Left ventricle myocardium superior (tissue), 1 donor: Measurements from ENCODE around the gene TTLL1. TPM values are rescaled to one million over a fixed set of nuclear protein-coding genes. Genes with fewer than 3 reads are reported as not detected.
"Not testable (repeated sequence)": the region's sequence is repeated elsewhere in the genome, so short reads cannot be mapped to it uniquely, and the experiment has no call there.

Source experiments
- ATAC-seq: fragments of 200-7000 bp; cut with Tn5 transposase; one replicate; pipeline ENCODE4 v1.9.1; 2020; ENCODE audit warnings: mild to moderate bottlenecking, moderate library complexity
- DNase-seq: peaks from one replicate; pipeline ENCODE4 v3.0.0-alpha.2; 2020
- intact Hi-C: fragments of 100-400 bp; cut with micrococcal nuclease; formaldehyde crosslinking; loops from one replicate; pipeline ENCODE4 v1.11.0; 2022
- total RNA-seq: library from RNA; stranded (reverse); fragmentation: NEBNext Ultra II Directional; extraction: Animal tissue kit (Norgen Biotek cat#: 25700); gene quantifications from one replicate; pipeline ENCODE4 v1.2.1, GENCODE V29; 2021
- donor health status: DM: no; HTN: yes; CAD: no; lungs with severe emphysema.

Gene TTLL1
- total RNA-seq, 1 donor from 2014 or later, result 6.2 TPM

GRCh38 chr22:43004362-43005035 is 84.7 kb downstream of the TTLL1 start:
- ATAC-seq, result no peak
- intact Hi-C loops, result no loop called here

GRCh38 chr22:43002202-43002586 is 87.0 kb downstream of the TTLL1 start:
- ATAC-seq (no peak), DNase-seq (no peak)
- intact Hi-C loops, result no loop called here

More at GRCh38 chr22:43004362-43005035, 84.7 kb downstream of the TTLL1 start:
- no peak for DNase-seq

- ATAC-seq (peak; percentile 46), DNase-seq (no peak)
- intact Hi-C loops, result no loop called here
Measured at GRCh38 chr22:43001271-43002201, 87.7 kb downstream of the TTLL1 start.

GRCh38 chr22:43000441-43001175 is 88.6 kb downstream of the TTLL1 start:
- DNase-seq (no peak), ATAC-seq (no peak)
- intact Hi-C loops, result no loop called here

GRCh38 chr22:42997582-42998090 is 91.6 kb downstream of the TTLL1 start:
- intact Hi-C loops, result no loop called here
- ATAC-seq (no peak), DNase-seq (no peak)

GRCh38 chr22:42996646-42997365 is 92.4 kb downstream of the TTLL1 start:
- intact Hi-C loops, result no loop called here
- DNase-seq (no peak), ATAC-seq (no peak)

- DNase-seq, intact Hi-C loops, ATAC-seq: not testable (repeated sequence)
Measured at GRCh38 chr22:42995654-42996053, 93.5 kb downstream of the TTLL1 start.

GRCh38 chr22:42994917-42995562 is 94.2 kb downstream of the TTLL1 start:
- intact Hi-C loops, result no loop called here
- DNase-seq, result no peak
- ATAC-seq, result peak; percentile 84

GRCh38 chr22:42994276-42994916 is 94.8 kb downstream of the TTLL1 start:
- DNase-seq (no peak), ATAC-seq (peak; percentile 17)
- intact Hi-C loops, result no loop called here

- DNase-seq, result no peak
- peak; percentile 7 for ATAC-seq
- intact Hi-C loops, result no loop called here
Measured at GRCh38 chr22:42993651-42994275, 95.4 kb downstream of the TTLL1 start.

- ATAC-seq (no peak), DNase-seq (no peak)
- intact Hi-C loops, result no loop called here
Measured at GRCh38 chr22:42992886-42993479, 96.2 kb downstream of the TTLL1 start.

GRCh38 chr22:42992092-42992491 is 97.1 kb downstream of the TTLL1 start:
- DNase-seq, result no peak
- no peak for ATAC-seq
- intact Hi-C loops, result no loop called here

GRCh38 chr22:42991010-42991651 is 98.1 kb downstream of the TTLL1 start:
- DNase-seq (no peak), ATAC-seq (no peak)

GRCh38 chr22:42990131-42990838 is 98.9 kb downstream of the TTLL1 start:
- intact Hi-C loops, result no loop called here
- ATAC-seq (no peak), DNase-seq (no peak)

More at GRCh38 chr22:42991010-42991651, 98.1 kb downstream of the TTLL1 start:
- intact Hi-C loops, result no loop called here
